Astrocyte of the spinal cord (primary cell): ENCODE data around the gene PKP4.

Experiments
- DNase-seq: peaks from one replicate; pipeline ENCODE4 v3.0.0; 2011; ENCODE audit warnings: low read depth, low spot score
- H3K4me3 ChIP-seq: 2 replicates; pipeline ENCODE4 v1.5.1; 2011; ENCODE audit warnings: low read depth, mild to moderate bottlenecking, low read length, moderate library complexity
- in situ Hi-C: cut with HindIII; loops from 2 replicates; pipeline ENCODE4 v1.10.0; 2017; ENCODE audit warnings: low sequenced_read_pairs
- TF ChIP-seq, protein P1 (sequence below): IDR thresholded peaks from 2 replicates; pipeline ENCODE4 v1.5.1; 2012; ENCODE audit warnings: low read depth, mild to moderate bottlenecking, low read length, inconsistent platforms

The PKP4 gene

DNA sequence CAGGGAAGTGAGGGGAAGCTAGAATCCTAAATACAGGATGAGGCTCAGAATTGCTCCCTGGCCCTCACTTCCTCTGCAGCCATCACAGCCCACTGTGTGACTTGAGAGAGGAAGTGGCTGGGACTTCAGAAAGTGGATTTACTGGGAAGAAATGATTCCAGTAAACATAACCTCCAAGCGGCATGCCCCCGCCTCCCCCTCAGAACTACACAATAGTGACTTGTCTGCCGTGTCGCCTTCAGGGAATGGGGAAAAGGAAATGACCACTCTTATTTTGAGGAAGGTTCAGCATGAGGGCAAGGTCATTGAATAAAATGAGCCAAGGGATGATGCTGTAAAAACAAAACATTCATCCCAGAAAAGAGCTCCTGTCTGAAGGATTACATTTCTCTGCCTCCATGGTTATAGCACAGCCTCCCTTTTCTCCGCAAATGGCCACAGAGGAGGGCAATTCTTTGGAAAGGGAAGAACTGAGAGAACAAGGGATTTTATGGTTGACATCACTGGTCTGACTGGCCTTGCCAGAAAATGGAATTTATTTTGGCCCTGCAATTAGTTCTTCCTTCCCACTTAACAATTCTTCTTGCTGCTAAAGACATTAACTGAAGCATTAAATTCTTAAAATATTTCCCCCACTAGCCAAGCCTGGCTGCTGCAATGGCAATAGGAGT lies 259.5 kb downstream of the PKP4 start:
- no peak for DNase-seq
- H3K4me3 ChIP-seq = no peak overlapping the region
- TF ChIP-seq, protein P1, sequence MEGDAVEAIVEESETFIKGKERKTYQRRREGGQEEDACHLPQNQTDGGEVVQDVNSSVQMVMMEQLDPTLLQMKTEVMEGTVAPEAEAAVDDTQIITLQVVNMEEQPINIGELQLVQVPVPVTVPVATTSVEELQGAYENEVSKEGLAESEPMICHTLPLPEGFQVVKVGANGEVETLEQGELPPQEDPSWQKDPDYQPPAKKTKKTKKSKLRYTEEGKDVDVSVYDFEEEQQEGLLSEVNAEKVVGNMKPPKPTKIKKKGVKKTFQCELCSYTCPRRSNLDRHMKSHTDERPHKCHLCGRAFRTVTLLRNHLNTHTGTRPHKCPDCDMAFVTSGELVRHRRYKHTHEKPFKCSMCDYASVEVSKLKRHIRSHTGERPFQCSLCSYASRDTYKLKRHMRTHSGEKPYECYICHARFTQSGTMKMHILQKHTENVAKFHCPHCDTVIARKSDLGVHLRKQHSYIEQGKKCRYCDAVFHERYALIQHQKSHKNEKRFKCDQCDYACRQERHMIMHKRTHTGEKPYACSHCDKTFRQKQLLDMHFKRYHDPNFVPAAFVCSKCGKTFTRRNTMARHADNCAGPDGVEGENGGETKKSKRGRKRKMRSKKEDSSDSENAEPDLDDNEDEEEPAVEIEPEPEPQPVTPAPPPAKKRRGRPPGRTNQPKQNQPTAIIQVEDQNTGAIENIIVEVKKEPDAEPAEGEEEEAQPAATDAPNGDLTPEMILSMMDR = no peak
- in situ Hi-C loops = no loop called here

DNA sequence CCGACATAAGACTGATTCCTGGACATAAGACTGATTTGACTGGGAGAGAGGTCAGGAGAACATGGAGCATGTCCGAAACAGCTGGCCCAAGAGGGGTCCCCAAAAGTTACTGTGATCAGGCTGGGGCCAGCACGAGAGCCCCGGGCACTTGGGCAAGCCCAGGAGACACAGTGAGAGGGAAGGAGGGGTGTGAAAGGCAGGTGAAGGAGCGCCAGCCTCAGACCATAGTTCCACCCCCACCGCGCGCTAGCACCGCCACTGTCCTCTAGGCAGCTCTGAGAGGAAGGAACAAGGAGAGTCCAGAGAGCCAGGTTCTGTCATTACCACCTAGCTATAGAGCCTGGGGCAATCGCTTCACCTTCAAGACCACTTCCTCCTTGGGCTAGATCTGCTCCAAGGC lies 260.2 kb downstream of the PKP4 start:
- in situ Hi-C loops = no loop called here

DNA sequence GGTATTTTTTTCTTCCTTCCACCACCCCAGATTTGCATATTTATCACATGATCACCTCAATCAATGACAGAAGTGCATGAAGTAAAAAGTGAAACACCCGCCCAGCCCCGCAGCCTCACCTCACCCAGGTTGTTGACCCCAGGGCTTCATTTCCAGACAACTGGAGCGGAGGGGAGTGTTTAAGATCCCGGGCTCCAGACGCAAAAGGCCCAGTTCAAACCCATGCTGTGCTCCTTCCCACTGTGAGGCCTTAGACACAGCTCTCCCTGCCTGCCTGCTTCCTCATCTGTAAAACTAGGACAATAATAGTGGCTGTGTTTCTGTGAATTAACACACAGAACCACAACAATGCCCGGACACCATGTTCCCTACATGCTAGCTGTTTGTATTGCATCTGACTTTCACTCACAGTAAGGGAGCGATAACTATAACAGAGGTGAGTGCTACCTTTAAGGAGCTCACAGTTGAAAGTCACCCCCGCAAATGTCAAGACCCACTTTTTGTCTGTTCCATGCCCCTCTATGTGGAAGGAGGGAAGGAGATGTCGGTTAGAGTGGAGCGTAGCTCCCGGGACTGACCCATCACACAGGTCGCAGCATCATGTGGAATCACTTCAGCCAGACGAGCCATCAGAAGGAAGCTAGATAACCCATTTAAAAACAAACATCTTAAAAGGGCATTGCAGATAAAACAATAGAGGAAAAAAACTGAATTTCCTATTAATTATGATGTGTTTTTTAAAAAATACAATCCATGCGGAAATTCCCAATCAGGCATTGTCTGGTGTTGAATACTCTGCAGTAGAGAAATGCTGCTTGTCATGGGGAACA lies 260.8 kb downstream of the PKP4 start:
- DNase-seq = no peak
- in situ Hi-C loops = no loop called here
- no peak overlapping the region for H3K4me3 ChIP-seq
- TF ChIP-seq, protein P1 = no peak

More for the DNA sequence above, 260.2 kb downstream of the PKP4 start:
- H3K4me3 ChIP-seq = no peak overlapping the region
- no peak for DNase-seq
- TF ChIP-seq, protein P1 = no peak

DNA sequence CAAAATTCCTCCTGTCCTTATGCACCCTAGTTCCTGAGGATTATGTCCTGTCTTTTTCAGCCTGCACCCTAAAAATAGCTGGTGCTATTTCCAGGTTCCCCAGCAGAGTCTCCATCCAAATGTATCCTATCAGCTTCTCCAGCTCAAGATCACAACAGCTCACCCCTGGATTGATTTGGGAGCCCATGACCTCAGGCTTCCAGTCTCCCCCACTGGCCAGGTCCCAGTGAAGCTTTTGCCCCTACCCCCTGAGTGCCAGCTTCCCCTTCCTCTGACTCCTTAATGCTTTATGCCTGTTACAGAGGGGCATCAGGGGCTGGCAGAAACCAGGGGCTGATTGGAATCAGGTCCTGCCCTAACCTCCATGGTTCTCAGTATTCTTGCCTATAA lies 261.4 kb downstream of the PKP4 start:
- in situ Hi-C loops = no loop called here

DNA sequence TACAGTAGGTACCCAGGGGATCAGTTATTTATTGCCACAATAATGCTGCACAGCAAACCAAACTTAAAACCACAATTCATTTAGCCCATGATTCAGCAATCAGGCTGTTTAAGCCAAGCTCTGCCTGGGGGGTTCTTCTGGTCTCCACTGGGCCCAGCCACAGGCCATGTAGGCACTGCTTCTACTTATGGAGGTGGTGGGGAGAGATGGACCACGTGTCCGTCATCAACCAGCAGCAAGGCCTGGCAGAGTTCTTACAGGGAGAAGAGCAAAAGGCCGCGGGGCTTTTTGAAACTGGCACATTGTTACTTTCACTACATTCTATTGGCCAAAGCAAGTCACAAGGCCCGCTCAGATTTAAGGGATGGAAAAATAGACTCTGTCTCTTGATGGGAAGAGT lies 262.1 kb downstream of the PKP4 start:
- no peak overlapping the region for H3K4me3 ChIP-seq
- DNase-seq = no peak
- TF ChIP-seq, protein P1 = no peak
- in situ Hi-C loops = no loop called here

More for the DNA sequence above, 261.4 kb downstream of the PKP4 start:
- H3K4me3 ChIP-seq = no peak overlapping the region
- DNase-seq = no peak
- TF ChIP-seq, protein P1 = no peak

DNA sequence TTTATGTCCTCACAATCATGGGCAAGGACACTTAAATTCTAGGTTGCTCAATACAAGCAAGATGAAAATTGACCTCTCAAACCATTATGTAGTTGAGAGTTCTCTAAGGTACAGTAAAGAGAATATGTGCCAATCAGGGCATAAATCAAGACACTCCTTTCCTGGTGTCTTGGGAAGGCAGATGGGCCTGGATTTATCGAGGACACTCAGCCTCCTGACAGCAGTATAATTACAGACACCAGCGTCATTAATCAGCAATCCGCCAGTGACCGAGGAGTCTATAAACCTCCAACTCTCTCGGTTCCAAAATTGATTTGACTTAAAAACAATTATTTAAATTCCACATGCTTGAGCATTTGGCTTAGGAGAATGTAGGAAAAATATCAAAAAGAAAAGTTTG lies 262.7 kb downstream of the PKP4 start:
- DNase-seq = no peak
- in situ Hi-C loops = no loop called here
- no peak overlapping the region for H3K4me3 ChIP-seq
- TF ChIP-seq, protein P1 = no peak
